H9 (cell line): Measurements from ENCODE around the gene ARPC5L. TPM values are rescaled to one million over a fixed set of nuclear protein-coding genes. Genes with fewer than 3 reads are reported as not detected.
A peak's percentile ranks its signal among the peaks of the same experiment; 100 is the strongest.

Experiments
- DNase-seq: peaks from one replicate; pipeline ENCODE4 v3.0.0-alpha.2; 2017
- H2AFZ ChIP-seq: one replicate; pipeline ENCODE4 v1.6.1; 2013; ENCODE audit warnings: mild to moderate bottlenecking, low read length, control low read depth, moderate library complexity
- H2AK5ac ChIP-seq: 2 replicates; pipeline ENCODE4 v1.6.1; 2013; ENCODE audit warnings: low read length, control low read depth, mixed read lengths; ENCODE audit not compliant: insufficient read length
- H2BK120ac ChIP-seq: one replicate; pipeline ENCODE4 v1.6.1; 2013; ENCODE audit warnings: low read depth, mild to moderate bottlenecking, low read length, control low read depth, inconsistent platforms; ENCODE audit not compliant: poor library complexity, severe bottlenecking
- H2BK12ac ChIP-seq: 2 replicates; pipeline ENCODE4 v1.6.1; 2013; ENCODE audit warnings: low read length, control low read depth, mixed read lengths, low read depth; ENCODE audit not compliant: insufficient read length
- H2BK15ac ChIP-seq: 2 replicates; pipeline ENCODE4 v1.6.1; 2013; ENCODE audit warnings: low read depth, low read length, control low read depth
- H2BK20ac ChIP-seq: one replicate; pipeline ENCODE4 v1.6.1; 2013; ENCODE audit warnings: low read depth, mild to moderate bottlenecking, low read length, control low read depth, inconsistent platforms; ENCODE audit not compliant: poor library complexity, severe bottlenecking
- H2BK5ac ChIP-seq: 2 replicates; pipeline ENCODE4 v1.6.1; 2013; ENCODE audit warnings: low read length, control low read depth, mixed read lengths; ENCODE audit not compliant: insufficient read length
- H3K14ac ChIP-seq: 2 replicates; pipeline ENCODE4 v1.6.1; 2013; ENCODE audit warnings: low read length, control low read depth; ENCODE audit not compliant: insufficient read depth
- H3K18ac ChIP-seq: 2 replicates; pipeline ENCODE4 v1.6.1; 2013; ENCODE audit warnings: low read depth, mild to moderate bottlenecking, mixed read lengths, low read length, control low read depth; ENCODE audit not compliant: insufficient read length
- H3K23ac ChIP-seq: 2 replicates; pipeline ENCODE4 v1.6.1; 2013; ENCODE audit warnings: low read length, control low read depth, mixed read lengths, low read depth; ENCODE audit not compliant: insufficient read length
- H3K23me2 ChIP-seq: 2 replicates; pipeline ENCODE4 v1.6.1; 2013; ENCODE audit warnings: low read depth, mild to moderate bottlenecking, mixed read lengths, low read length, control low read depth; ENCODE audit not compliant: insufficient read length, poor library complexity, severe bottlenecking
- H3K27ac ChIP-seq: 2 replicates; pipeline ENCODE4 v1.5.1; 2013; ENCODE audit warnings: low read length, control low read depth, mixed read lengths, low read depth; ENCODE audit not compliant: insufficient read length
- H3K27me3 ChIP-seq: 2 replicates; pipeline ENCODE4 v1.6.1; 2013; ENCODE audit warnings: low read length, control low read depth, inconsistent platforms; ENCODE audit not compliant: insufficient read depth
- H3K4ac ChIP-seq: 2 replicates; pipeline ENCODE4 v1.6.1; 2013; ENCODE audit warnings: low read depth, mild to moderate bottlenecking, control low read depth, inconsistent platforms, low read length, moderate library complexity
- H3K4me1 ChIP-seq: 2 replicates; pipeline ENCODE4 v1.6.1; 2013; ENCODE audit warnings: low read length, control low read depth, inconsistent platforms; ENCODE audit not compliant: insufficient read depth
- H3K4me2 ChIP-seq: 2 replicates; pipeline ENCODE4 v1.6.1; 2013; ENCODE audit warnings: low read length, control low read depth, mixed read lengths; ENCODE audit not compliant: insufficient read length, insufficient read depth
- H3K56ac ChIP-seq: 2 replicates; pipeline ENCODE4 v1.6.1; 2013; ENCODE audit warnings: low read depth, mild to moderate bottlenecking, mixed read lengths, low read length, control low read depth; ENCODE audit not compliant: insufficient read length
- H3K79me1 ChIP-seq: 2 replicates; pipeline ENCODE4 v1.6.1; 2013; ENCODE audit warnings: low read depth, mild to moderate bottlenecking, moderate library complexity, low read length, control low read depth, inconsistent platforms; ENCODE audit not compliant: insufficient read depth, poor library complexity, severe bottlenecking
- H3K79me2 ChIP-seq: 2 replicates; pipeline ENCODE4 v1.6.1; 2013; ENCODE audit warnings: low read length, control low read depth, inconsistent platforms; ENCODE audit not compliant: insufficient read depth
- H3K9ac ChIP-seq: 2 replicates; pipeline ENCODE4 v1.6.1; 2013; ENCODE audit warnings: low read length, control low read depth, mixed read lengths; ENCODE audit not compliant: insufficient read length; ENCODE audit errors: extremely low read depth
- H3K9me3 ChIP-seq: one replicate; pipeline ENCODE4 v1.6.1; 2013; ENCODE audit warnings: low read depth, low read length, inconsistent platforms; ENCODE audit not compliant: control insufficient read depth
- H3T11ph ChIP-seq: one replicate; pipeline ENCODE4 v1.6.1; 2013; ENCODE audit warnings: mild to moderate bottlenecking, low read length, control low read depth, inconsistent platforms
- H4K20me1 ChIP-seq: one replicate; pipeline ENCODE4 v1.6.1; 2013; ENCODE audit not compliant: control insufficient read depth, insufficient read length, insufficient read depth
- H4K5ac ChIP-seq: 2 replicates; pipeline ENCODE4 v1.6.1; 2013; ENCODE audit warnings: low read depth, mild to moderate bottlenecking, mixed read lengths, low read length, control low read depth; ENCODE audit not compliant: insufficient read length
- H4K8ac ChIP-seq: replicated peaks from 2 replicates; pipeline ENCODE4 v1.6.1; 2013; ENCODE audit warnings: low read length, control low read depth, mixed read lengths, low read depth; ENCODE audit not compliant: insufficient read length
- H4K91ac ChIP-seq: 2 replicates; pipeline ENCODE4 v1.6.1; 2013; ENCODE audit warnings: low read depth, mild to moderate bottlenecking, moderate library complexity, mixed read lengths, low read length, control low read depth; ENCODE audit not compliant: insufficient read length
- H3K27ac Mint-ChIP-seq, 3 experiments: 2 replicates in 2 of 3; 3 replicates in 1 of 3; pipeline ENCODE4 v1.8.0; 2020 to 2021; ENCODE audit warnings: mixed read lengths in 3 of 3, mild to moderate bottlenecking in 1 of 3, moderate library complexity in 1 of 3
- H3K27me3 Mint-ChIP-seq: 2 replicates; pipeline ENCODE4 v1.8.0; 2021; ENCODE audit warnings: low read depth, mild to moderate bottlenecking, moderate library complexity, mixed read lengths
- H3K36me3 Mint-ChIP-seq, 3 experiments: 2 replicates in 2 of 3; 3 replicates in 1 of 3; pipeline ENCODE4 v1.8.0; 2020 to 2021; ENCODE audit warnings: low read depth in 3 of 3, mixed read lengths in 3 of 3; ENCODE audit not compliant: insufficient read depth in 1 of 3
- H3K4me1 Mint-ChIP-seq, 2 experiments: 2 replicates each; pipeline ENCODE4 v1.8.0; 2020; ENCODE audit warnings: mixed read lengths in 2 of 2
- H3K4me3 Mint-ChIP-seq, 2 experiments: 2 replicates in 1 of 2; 3 replicates in 1 of 2; pipeline ENCODE4 v1.8.0; 2020 to 2021; ENCODE audit warnings: mild to moderate bottlenecking in 2 of 2, mixed read lengths in 2 of 2, moderate library complexity in 1 of 2
- H3K9me3 Mint-ChIP-seq, 2 experiments: 2 replicates in 1 of 2; 3 replicates in 1 of 2; pipeline ENCODE4 v1.8.0; 2020; ENCODE audit warnings: mild to moderate bottlenecking in 2 of 2, mixed read lengths in 2 of 2, moderate library complexity in 1 of 2
- CTCF ChIP-seq: fragments of 200-600 bp; sonication (generic); conservative IDR thresholded peaks from 3 replicates; pipeline ENCODE4 v1.8.0; 2021; ENCODE audit warnings: antibody characterized with exemption, mild to moderate bottlenecking
- WGBS: extraction: QIAGEN DNeasy Blood & Tissue Kit; methylation state at CpG from one replicate; pipeline ENCODE4 v1.1.7; 2013; ENCODE audit warnings: missing lambda C conversion rate, low lambda C conversion rate, mixed read lengths; ENCODE audit not compliant: insufficient read length; ENCODE audit errors: extremely low coverage; 5-methylcytosine and 5-hydroxymethylcytosine counted together
- total RNA-seq: library from RNA; stranded (reverse); gene quantifications from 2 replicates; pipeline ENCODE4 v1.2.1, GENCODE V29; 2021

ARPC5L gene
- total RNA-seq, 1 experiment from 2014 or later: 67.7 TPM

- Mint-ChIP-seq H3K27ac (peak within 1 kb of the TSS in 1 of 3 experiments; percentile 59; a peak in 1 of 7 replicates), H3K4me3 (peak within 1 kb of the TSS; percentile 67 to 81), H3K36me3 (peaks cover 9 to 14% (median 12%) of the 10 kb centered on the region in 3 experiments; a peak in 6 of 7 replicates), H3K9me3 (no peaks in the 10 kb centered on the region), H3K27me3 (no peaks in the 10 kb centered on the region; the same call in 1 of the 2 replicates), H3K4me1 (peaks cover 7 to 15% of the 10 kb centered on the region in 2 experiments)
- Histone ChIP-seq H3K27ac (no peak within 1 kb of the TSS), H2BK20ac (no peak within 1 kb of the TSS), H2BK120ac (no peak within 1 kb of the TSS), H4K5ac (no peak within 1 kb of the TSS), H3K79me1 (no peaks in the 10 kb centered on the region), H3K56ac (no peak within 1 kb of the TSS), H3K4ac (no peak within 1 kb of the TSS), H3K9me3 (no peaks in the 10 kb centered on the region), H2BK12ac (no peak within 1 kb of the TSS), H3K9ac (no peak within 1 kb of the TSS), H4K8ac (no peak within 1 kb of the TSS), H3K79me2 (no peaks in the 10 kb centered on the region), H3K18ac (no peak within 1 kb of the TSS), H2BK15ac (no peak within 1 kb of the TSS), H3K23me2 (peaks cover 3% of the 10 kb centered on the region), H3T11ph (no peak within 1 kb of the TSS), H3K14ac (peak within 1 kb of the TSS; percentile 49; the same call in 1 of the 2 replicates), H3K23ac (no peak within 1 kb of the TSS), H3K27me3 (no peaks in the 10 kb centered on the region), H2AFZ (no peak within 1 kb of the TSS), H2BK5ac (no peak within 1 kb of the TSS), H3K4me1 (peaks cover 3% of the 10 kb centered on the region; the same call in 1 of the 2 replicates), H3K4me2 (peak within 1 kb of the TSS; percentile 54), H4K91ac (no peak within 1 kb of the TSS), H2AK5ac (no peak within 1 kb of the TSS), H4K20me1 (no peaks in the 10 kb centered on the region)
- no CpG with 5 or more reads among the region's 51 CpGs for WGBS
- peak; percentile 100 for TF ChIP-seq CTCF
- DNase-seq: peak; percentile 88
These were observed 8.9 kb upstream of the ARPC5L start, which contains the start of gene WDR38 for GRCh38 chr9:124852829-124853531. Gene WDR38 (plus strand): TSS chr9:124853460. CDS start chr9:124853532, 72 bp downstream.
